GM18499 (cell line): ENCODE data around the gene C6orf62.
"Not testable (repeated sequence)": the region's sequence is repeated elsewhere in the genome, so short reads cannot be mapped to it uniquely, and the experiment has no call there.

Source experiments
- ATAC-seq: cut with Tn5 transposase; IDR thresholded peaks from one replicate; pipeline ENCODE4 v1.9.1; 2021; ENCODE audit warnings: moderate number of reproducible peaks; ENCODE audit not compliant: insufficient read depth, unreplicated experiment

Gene C6orf62

DNA sequence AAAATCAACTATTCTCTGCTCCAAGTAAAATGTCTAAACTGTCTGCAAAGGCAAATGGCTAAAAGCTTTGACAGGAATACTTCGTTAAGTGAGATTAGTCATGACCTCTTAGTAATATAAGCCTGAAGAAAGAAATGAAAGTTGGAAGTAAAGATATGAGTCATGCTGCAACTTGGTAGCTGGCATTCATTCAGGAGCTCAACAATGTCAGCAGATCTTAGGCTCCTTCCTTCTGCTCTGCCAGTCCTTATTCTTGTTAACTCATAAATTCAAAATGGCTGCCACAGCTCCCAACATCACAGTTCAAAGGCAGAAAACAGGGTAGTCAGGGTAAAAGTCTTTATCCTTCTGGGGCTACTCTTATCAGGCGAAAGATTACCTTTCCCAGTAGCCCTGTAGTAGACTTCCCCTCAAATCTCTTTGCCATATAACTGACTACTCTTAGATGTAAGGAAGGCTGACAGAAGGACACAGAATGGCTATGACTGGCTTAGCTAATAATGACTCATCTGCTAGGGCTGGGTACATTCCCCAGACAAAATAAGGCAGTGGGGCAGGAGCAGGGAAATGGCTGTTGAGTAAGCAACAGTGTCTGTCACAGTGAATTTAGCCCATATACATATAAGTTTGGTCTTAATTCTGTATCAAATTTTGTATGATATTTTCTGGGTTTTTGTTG is 24.4 kb upstream of the C6orf62 start:
- ATAC-seq = peak; percentile 81

DNA sequence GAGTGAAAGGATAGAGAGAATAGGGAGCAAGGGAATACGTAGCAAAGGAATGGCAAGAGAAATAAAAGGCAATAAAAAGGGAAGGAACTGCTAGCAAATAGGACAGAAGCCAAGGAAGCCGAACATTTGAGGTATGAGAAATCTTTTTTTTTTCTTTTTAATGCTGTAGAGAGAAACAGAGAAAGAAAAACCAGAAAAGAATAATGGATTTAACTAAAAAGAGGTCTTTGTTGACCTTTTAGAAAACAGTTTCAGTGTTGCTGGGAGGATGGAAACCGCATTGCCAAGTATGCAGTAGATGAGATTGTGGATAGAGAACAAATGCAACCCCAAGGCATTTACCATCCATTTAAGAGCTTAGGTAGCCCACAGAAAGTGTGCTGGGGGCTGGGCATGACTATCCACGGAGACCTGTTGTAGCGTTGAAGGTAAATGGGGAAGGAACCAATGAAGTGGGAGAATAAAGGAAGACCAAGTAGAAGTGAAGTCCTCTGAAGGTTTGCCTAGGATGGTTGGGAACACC is 23.3 kb upstream of the C6orf62 start:
- no peak for ATAC-seq

DNA sequence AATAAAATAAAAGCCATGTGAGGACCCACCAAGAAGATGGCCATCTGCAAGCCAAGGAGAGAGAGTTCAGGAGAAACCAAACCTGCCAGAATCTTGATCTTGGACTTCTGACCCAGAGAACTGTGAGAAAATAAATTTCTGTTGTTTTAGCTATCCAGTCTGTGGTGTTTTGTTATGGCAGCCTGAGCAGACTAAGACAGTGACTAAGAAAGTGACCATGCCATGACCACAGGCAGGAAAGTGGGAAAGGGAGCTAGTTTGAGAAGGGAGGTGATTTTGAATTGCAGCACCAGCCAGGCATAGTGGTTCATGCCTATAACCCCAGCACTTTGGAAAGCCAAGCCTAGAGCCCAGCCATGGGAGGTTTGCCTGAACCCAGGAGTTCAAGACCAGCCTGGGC is 21.9 kb upstream of the C6orf62 start:
- ATAC-seq = no peak

- ATAC-seq = no peak
Observed at GRCh38 chr6:24738741-24739140, 19.8 kb upstream of the C6orf62 start.

DNA sequence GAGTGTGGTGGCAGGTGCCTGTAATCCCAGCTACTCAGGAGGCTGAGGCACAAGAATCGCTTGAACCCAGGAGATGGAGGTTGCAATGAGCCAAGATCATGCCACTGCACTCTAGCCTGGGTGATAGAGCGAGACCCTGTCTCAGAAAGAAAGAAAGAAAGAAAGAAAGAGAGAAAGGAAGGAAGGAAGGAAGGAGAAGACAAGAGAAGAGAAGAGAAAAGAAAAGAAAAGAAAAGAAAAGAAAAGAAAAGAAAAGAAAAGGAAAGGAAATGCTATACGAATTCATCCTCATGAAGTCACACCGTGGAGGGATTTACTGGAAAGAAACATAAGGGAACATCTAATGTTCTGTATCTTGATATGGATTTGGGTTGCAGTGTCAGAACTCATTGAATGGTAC is 15.8 kb upstream of the C6orf62 start:
- not testable (repeated sequence) for ATAC-seq

DNA sequence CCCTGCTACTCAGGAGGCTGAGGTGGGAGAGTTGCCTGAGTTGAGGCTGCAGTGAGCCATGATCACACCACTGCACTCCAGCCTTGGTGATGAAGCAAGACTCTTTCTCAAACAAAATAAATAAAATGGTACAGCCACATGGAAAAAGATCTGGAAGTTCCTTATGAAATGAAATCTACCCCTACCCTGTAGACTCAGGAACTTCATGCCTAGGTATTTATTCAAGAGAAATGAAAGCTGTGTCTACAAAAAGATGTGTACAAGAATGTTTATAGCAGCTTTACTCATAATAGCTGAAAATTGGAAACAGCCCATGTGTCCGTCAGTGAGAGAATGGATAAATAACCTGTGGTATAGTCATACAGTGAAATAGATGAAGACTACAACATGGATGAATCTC is 15.2 kb upstream of the C6orf62 start:
- no peak for ATAC-seq

DNA sequence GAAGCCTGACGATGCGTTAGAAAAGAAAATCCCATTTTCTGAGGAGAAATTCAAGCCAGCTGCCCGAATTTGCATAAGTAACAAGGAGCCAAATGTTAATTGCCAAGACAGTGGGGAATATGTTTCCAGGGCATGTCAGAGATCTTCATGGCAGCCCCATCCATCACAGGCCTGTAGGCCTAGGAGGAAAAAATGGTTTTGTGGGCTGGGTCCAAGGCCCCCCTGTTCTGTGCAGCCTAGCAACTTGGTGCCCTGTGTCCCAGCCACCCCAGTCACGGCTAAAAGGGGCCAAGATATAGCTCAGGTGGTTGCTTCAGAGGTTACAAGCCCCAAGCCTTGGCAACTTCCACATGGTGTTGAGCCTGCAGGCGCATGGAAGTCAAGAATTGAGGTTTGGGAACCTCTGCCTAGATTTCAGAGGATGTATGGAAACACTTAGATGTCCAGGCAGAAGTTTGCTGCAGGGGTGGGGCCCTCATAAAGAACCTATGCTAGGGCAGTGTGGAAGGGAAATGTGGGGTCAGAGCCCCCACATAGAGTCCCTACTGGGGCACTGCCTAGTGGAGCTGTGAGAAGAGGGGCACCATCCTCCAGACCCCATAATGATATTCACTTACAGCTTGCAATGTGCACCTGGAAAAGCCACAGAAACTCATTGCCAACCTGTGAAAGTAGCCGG is 12.6 kb upstream of the C6orf62 start:
- not testable (repeated sequence) for ATAC-seq

GRCh38 chr6:24730653-24731052 is 11.7 kb upstream of the C6orf62 start:
- not testable (repeated sequence) for ATAC-seq

GRCh38 chr6:24723270-24723669 is 4.3 kb upstream of the C6orf62 start:
- no peak for ATAC-seq

- ATAC-seq = peak; percentile 37
Observed at GRCh38 chr6:24721461-24722215, 2.7 kb upstream of the C6orf62 start.

- peak; percentile 60 for ATAC-seq
Observed at GRCh38 chr6:24720604-24721460, 1.9 kb upstream of the C6orf62 start.

- no peak for ATAC-seq
Observed at GRCh38 chr6:24720131-24720603, 1.2 kb upstream of the C6orf62 start.

GRCh38 chr6:24718449-24719124 is 367 bp downstream of the C6orf62 start:
- ATAC-seq = no peak

DNA sequence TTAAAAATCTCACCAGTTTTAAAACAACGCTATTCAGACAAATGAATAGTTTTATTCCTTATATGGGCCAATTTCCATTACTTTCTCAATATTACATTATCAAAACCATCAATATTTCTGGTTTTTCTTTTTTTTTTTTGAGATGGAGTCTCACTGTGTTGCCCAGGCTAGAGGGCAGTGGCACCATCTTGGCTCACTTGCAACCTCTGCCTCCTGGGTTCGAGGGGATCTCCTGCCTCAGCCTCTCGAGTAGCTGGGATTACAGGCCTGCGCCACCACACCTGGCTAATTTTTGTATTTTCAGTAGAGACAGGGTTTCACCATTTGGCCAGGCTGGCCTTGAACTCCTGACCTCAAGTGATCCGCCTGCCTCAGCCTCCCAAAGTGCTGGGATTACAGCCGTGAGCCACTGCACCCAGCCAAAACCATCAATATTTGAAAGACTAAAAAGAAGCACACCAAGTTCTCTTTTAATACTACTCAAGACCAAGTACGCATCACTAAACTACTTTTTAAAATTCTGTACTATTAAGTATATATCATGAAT is 2.3 kb downstream of the C6orf62 start:
- ATAC-seq = not testable (repeated sequence)

- ATAC-seq = no peak
Observed at GRCh38 chr6:24710519-24711303, 8.2 kb downstream of the C6orf62 start.

DNA sequence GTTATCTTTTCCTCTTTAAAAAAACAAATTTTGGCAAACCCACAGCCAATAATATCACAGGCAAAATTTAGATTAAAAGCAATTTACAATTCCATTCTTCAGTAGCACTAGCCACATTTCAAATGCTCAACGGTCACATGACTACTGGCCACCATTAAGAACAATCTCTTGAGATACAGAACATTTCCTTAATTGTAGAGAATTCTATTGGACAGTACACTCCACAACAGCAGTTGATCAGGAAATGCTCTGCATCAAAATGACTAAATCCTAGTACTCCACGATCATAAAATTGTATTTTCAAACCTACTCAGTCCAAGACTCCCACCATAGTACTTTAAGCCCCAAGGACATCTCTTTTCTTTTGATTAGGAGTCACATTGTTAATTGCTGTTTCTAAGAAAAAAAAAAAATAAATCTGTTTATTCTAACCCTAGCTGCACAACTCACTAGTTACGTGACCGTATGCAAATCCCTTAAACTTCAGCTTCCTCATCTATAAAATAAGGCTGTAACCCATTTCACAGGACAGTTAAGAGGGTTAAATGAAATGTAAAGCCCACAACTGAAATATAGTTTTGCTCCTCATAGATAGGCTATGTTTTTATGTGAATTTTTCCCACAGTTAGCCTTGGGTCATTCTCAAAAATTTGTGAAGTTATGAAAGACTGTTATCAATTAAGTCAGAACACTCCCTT is 9.8 kb downstream of the C6orf62 start:
- no peak for ATAC-seq

DNA sequence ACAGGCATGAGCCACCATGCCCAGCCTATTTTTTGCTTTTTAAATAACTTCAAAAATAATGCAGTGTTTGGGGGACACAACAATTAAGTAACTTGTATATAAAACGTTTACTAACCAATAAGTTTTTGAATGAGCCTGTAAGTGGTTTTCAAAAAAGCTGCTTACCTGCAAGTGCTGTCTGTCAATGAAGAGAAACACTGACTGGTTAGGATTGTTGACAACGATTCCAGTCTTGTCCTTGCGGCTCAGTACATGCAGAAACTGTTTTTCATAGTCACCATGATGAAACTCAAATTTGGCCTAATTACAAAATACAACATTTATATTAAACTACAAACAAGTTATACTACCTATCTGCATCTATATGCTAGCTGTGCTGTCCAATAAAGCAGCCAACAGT is 10.3 kb downstream of the C6orf62 start:
- ATAC-seq = no peak

- ATAC-seq = no peak
Observed at GRCh38 chr6:24704468-24704867, 14.5 kb downstream of the C6orf62 start.
